ENCODE data around the gene MED19.
A peak's percentile ranks its signal among the peaks of the same experiment; 100 is the strongest.
"Not testable (repeated sequence)": the region's sequence is repeated elsewhere in the genome, so short reads cannot be mapped to it uniquely, and the experiment has no call there.

Gene MED19, protein sequence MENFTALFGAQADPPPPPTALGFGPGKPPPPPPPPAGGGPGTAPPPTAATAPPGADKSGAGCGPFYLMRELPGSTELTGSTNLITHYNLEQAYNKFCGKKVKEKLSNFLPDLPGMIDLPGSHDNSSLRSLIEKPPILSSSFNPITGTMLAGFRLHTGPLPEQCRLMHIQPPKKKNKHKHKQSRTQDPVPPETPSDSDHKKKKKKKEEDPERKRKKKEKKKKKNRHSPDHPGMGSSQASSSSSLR

DNA sequence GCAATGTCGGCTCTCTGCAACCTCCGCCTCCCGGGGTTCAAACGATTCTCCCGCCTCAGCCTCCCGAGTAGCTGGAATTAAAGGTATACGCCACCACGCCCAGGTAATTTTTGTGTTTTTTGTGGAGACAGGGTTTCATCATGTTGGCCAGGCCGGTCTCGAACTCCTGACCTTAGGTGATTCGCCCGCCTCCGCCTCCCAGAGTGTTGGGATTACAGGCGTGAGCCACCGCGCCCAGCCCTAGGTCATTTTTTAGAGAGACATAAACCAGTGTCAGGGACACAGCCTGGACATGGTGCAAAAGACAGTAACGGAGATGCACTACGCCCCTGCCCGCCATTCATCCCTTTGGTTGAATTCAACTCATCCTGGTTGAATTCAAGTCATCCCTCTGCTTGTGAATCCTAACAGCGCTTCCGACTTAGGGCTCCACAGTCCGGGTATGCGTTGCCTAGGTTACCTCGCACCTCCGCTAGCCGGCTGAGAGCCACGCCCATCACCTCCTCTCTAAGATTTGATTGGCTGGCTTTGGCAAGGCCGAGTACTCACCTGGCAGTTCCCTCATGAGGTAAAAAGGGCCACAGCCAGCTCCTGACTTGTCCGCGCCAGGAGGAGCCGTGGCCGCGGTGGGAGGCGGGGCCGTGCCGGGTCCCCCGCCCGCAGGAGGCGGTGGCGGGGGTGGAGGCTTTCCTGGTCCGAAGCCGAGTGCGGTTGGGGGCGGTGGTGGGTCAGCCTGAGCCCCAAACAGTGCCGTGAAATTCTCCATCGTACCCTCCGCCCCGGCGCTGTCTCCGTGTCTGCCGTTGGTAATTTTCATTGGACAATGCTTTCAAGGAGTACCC, at the start of gene MED19:
MED19 (minus strand) TSS at position 802 of the 842 bp plus-strand sequence; CDS start at position 766, 36 bp downstream.
- H3K27ac ChIP-seq, result peak within 1 kb of the TSS; percentile 89
- DNase-seq (ENCODE audit: low read depth, low spot score), result peak; percentile 94

DNA sequence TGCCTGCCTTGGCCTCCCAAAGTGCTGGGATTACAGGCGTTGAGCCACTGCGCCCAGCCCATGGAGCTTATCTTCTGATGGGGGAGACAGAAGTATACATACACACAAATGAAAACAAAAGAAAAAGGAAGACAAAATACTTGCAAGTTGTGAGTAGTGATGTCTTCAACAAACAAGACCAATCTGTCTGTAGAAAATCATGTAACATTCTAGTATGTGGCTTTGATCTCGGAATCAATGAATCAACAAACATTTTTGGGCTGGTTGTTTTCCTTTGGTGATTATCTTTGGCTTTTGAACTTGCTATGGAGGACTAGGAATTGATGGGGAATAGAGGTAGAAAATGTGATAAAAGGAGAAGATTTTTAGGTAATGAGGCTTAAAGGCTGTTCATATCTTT, 46.2 kb upstream of the MED19 start:
- H3K27ac ChIP-seq, result no peak overlapping the region

DNA sequence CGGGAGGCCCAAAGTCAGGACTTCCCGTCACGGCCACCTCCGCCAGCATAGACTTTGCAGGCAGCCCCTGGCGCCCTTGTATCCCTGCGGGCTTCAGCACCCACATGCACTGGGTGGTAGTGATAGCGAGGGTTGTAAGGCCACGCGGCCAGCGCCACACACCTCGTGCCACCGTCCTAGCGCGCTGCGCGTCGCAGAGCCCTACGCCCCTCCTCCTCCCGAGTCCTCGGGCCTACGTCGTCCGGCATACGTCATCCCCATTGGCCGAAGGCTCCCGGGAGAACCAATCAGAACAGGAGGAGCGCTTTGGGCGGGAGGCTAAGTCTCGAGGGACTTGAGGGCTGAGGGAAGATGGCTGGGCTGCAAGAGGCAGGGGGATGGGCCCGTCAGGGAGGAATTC, 40.9 kb upstream of the MED19 start:
- no peak overlapping the region for H3K27ac ChIP-seq
- DNase-seq (ENCODE audit: low read depth, low spot score), result no peak

More for the DNA sequence above, 46.2 kb upstream of the MED19 start:
- no peak for DNase-seq (ENCODE audit: low read depth, low spot score)

DNA sequence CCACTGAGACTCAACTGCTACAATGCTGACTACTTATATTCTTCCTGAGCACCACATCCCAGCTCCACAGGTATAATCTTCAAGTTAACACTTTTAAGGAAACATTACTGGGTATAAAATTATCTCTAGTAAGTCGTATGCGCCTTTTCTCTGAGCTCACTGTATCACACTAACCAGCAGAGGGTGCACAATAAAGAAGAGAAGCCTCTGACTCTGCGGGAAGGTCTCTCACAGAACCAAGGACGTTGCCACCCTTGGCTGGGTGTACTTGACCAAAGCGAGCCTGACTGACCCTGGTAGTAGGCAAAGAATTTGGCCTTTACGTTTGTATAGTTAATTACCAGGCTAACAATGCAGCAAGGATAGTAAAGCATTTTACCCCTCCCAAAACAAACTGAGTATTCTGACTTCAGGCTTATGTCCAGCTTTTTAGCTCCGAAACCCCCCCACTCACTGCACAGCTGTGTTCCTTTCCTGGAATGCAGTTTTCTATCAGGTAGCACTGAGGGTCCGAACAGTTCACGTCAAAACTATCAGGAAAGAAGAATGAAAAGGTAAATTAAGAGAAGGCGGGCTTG, 39.8 kb upstream of the MED19 start, which contains the start of gene BTBD18:
BTBD18 (minus strand) TSS at position 144 of the 578 bp plus-strand sequence. CDS start 631 bp downstream, outside the sequence.
- no peak for DNase-seq (ENCODE audit: low read depth, low spot score)
- H3K27ac ChIP-seq, result no peak within 1 kb of the TSS

DNA sequence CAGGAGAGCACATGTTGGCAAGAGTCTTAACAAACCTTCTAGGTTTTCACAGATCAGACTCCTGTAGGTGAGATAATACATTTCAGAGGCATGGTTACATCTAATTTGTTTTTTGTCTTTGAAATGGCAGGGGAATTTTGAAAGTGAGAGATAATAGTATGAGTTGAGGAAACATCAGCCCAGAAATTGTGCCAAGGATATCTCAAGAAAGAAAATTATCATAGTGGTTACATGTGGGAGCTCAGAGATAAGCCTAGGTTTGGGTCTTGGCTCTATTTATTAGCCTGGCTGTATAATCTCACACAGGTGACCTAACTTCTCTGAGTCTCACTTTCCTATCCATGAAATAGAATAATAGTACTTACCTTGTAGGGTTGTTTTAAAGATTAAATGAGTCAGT, 39.2 kb upstream of the MED19 start:
- no peak for DNase-seq (ENCODE audit: low read depth, low spot score)
- no peak overlapping the region for H3K27ac ChIP-seq

DNA sequence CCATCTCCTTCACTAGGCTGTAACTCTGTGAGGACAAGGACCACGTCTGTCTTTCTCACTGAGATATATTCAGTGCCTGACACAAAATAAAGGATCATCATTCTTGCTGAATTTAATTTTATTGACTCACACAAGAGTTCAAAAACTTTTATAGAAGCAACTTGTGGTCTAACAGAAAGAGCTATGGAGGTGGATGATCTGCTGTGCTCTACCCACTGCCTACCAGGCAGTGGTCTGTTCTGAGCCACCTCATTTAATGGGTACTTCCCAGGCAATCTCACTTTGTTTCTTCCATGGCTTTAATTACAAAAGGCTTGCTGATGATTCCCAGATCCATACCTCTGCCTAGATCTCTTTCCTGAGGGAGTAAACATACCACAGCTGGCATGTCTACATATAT, 34.9 kb upstream of the MED19 start:
- no peak overlapping the region for H3K27ac ChIP-seq
- no peak for DNase-seq (ENCODE audit: low read depth, low spot score)

DNA sequence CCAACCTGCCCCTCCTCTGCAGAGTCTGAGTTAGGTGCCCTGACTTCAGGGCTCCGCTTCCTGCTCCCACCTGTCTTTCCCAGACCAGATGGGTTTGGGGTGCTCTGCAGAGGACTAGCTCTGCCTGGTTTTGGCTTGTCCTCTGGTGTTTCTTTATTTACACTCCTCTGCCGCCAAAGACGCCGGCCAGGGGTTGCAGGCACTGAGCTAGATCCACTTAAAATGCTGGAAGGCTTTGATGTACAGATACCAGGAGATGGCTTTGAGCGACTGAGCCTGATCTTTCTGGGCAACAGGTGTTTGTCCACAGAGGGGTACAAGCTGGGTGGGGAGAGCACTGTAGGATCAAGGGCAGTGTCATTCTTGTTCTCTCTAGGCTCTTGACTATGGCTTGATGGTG, 33.2 kb upstream of the MED19 start:
- DNase-seq (ENCODE audit: low read depth, low spot score), result no peak
- H3K27ac ChIP-seq, result no peak overlapping the region

DNA sequence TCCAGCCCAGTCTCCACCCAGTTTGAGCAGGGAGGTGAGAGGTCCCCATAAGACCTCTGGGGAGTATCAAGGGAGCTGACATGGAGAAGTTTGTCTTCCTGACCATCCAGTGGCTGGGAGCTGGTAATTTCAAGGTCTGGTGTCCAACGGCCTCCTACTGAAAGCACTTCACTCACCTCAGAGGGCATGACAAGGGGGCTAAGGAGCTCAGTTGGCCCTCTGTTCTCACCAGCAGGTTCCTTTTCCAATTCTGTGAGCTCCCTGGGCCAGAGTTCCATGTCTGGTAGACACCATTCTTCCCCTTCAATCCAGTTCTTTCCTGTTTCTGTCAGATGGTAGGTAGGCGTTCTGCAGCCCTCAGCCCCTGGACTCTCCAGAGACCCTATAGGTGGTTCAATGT, 32.3 kb upstream of the MED19 start:
- H3K27ac ChIP-seq, result no peak overlapping the region
- no peak for DNase-seq (ENCODE audit: low read depth, low spot score)

DNA sequence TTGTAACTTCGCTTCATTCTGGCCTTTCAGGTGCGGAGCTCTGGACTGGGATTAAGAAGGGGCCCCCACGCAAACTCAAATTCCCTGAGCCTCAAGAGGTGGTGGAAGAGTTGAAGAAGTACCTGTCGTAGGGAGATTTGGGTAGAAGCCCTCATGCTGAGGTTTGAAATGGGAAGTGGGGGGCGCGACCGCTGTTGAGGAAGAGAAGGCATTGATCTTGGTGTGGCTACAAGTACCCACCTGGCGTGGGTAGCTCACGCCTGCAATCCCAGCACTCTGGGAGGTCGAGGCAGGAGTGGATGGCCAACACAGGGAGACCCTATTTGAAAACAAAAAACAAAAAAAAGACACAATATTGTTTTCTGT, 30.1 kb upstream of the MED19 start:
- peak overlapping the region; percentile 71 for H3K27ac ChIP-seq
- DNase-seq (ENCODE audit: low read depth, low spot score), result no peak

DNA sequence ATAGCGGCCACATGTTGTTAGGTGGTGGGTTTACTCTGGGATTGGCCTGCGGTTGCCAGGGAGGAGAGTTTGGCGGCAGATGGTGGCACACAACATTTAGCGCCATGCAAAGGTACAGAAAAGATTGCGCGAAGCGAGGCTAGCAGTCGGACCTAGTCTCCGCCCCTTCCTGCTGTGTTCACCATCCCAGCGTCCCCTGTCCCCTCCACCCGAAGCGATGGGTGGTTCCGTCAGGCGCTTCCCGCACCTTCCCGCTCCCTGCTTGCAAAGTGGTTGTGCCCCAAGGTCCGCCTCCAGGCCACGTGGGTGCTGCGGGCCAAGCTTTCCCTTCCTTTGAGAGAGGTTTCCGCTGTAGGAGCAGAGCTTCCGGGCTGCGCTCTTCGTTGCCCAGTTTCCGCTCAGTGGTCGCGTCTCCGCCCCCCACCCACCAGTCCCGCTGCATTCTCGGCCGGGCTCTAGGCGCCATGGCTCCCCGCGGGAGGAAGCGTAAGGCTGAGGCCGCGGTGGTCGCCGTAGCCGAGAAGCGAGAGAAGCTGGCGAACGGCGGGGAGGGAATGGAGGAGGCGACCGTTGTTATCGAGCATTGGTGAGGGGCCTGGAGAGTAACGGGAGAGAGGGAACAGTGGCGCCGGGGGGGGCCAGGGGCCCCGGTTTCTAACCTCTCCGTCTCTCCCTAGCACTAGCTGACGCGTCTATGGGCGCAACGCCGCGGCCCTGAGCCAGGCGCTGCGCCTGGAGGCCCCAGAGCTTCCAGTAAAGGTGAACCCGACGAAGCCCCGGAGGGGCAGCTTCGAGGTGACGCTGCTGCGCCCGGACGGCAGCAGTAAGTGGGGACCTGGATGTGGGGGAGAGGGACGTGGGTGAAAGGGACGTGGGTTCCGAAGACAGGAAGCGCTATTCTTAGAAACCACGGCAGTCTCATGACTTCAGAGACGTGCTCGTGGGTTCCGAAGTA, 29.4 kb upstream of the MED19 start, which contains the start of gene SELENOH:
SELENOH (plus strand) TSS at position 360 of the 955 bp plus-strand sequence; CDS start at position 465, 105 bp downstream.
- peak within 1 kb of the TSS; percentile 71 for H3K27ac ChIP-seq
- DNase-seq (ENCODE audit: low read depth, low spot score), result peak; percentile 82

DNA sequence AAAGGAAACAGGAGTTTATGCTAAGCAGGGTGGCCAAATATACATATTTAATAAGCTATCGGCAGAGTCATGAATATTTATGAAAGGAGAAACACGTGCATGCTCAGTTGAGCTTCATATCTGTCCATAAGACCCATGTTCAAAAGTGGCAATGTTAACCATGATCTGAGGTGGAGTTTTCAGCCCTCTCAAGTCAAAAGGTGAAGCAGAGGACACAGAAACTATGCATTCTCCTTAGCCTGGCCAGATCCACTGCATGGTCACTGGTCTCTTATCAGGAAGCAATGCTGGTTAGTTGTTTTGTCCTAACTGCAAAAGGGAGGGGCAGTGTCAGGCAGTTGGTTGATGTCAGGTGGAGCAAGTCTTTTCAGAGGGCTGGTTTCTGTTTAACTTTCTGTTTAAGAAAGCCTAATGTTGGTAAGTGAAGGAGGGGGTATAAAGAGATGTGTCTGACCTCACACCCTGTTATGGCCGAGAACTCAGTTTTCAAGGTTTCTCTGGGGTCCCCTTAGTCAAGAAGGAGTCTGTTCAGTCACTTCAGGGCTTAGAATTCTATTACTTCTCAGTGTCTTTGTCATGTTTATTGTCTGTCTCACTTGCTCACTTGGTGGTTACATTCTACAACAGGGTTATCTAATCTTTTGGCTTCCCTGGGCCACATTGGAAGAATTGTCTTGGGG, 23.7 kb upstream of the MED19 start:
- H3K27ac ChIP-seq, result no peak overlapping the region
- peak; percentile 20 for DNase-seq (ENCODE audit: low read depth, low spot score)

DNA sequence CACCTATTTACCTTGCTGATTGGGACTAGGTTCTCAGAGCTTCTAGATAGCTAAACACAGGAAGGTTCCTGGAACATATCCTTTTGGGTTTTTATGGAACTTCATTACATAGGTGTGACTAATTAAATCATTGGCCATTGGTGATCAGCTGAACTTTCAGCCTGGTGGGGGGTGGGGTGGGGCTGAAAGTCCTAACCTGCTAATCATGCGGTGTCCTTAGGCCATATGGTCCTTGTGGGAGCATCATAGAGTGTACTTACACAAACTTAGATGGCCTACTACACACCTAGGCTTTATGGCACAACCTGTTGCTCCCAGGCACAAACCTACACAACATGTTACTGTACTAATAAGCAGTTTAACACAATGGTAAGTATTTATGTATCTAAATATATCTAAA, 20.6 kb upstream of the MED19 start:
- H3K27ac ChIP-seq, result no peak overlapping the region

DNA sequence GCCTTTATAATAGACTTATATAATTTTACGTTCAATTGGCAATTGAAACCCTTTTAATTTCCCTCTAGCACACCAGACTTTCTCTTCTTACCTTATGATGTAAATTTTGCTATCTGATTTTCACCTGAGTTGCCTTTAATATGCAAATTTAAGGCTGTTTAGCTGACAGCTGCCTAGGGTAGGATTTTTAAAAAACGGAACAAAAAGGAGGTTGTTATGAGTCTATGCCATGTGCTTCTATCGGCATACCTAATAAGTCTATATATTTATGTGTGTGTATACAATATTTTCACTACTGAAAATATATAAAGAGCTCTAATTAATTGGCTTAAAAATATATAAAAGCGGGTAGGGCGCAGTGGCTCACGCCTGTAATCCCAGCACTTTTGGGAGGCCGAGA, 17.5 kb upstream of the MED19 start:
- DNase-seq (ENCODE audit: low read depth, low spot score), result no peak

More for the DNA sequence above, 20.6 kb upstream of the MED19 start:
- no peak for DNase-seq (ENCODE audit: low read depth, low spot score)

DNA sequence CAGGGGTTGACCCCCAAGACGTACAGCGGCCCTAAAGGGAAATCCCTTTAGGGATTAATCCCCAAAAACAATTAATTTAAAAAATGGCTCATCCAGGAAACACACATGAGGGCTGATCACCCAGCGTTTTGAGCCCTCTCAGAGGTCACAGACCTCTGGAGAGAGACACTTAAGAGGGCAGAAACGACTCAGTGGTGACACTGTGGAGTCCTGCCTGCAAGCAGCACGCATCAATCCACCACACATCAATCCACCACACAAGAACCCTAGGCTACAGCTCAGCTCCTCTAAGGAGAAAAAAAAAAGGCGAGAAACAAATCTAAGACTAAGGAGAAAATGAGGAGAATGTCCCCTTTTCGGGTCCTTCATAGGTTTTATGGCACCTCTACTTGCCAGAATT, 16.8 kb upstream of the MED19 start:
- H3K27ac ChIP-seq, result no peak overlapping the region
- DNase-seq (ENCODE audit: low read depth, low spot score), result no peak

More for the DNA sequence above, 17.5 kb upstream of the MED19 start:
- H3K27ac ChIP-seq, result no peak overlapping the region

DNA sequence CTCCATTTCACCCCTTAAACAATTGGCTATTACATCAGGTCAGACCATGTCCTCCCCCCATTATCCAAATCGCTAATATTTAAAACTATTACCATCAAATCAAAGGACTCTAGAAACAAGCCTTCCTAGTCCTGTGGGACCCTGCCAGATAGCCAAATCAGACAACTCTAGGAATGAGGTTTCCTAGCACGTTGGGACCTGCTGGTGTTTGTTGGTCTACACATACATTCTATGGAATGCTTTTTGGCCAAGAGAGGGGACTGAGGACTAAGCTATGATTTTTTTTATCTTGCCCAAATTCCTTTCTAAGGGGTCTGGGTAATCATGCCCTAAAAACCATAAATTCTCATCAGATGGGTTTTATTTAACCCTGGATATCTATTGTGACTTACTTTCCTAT, 15.2 kb upstream of the MED19 start:
- H3K27ac ChIP-seq, result peak overlapping the region; percentile 16
- no peak for DNase-seq (ENCODE audit: low read depth, low spot score)

DNA sequence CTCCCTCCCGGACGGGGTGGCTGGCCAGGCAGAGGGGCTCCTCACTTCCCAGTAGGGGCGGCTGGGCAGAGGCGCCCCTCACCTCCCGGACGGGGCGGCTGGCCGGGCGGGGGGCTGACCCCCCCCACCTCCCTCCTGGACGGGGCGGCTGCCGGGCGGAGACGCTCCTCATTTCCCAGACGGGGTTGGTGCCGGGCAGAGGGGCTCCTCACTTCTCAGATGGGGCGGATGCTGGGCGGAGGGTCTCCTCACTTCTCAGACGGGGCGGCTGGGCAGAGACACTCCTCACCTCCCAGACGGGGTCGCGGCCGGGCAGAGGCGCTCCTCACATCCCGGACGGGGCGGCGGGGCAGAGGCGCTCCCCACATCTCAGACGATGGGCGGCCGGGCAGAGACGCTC, 4.7 kb upstream of the MED19 start:
- not testable (repeated sequence) for DNase-seq (ENCODE audit: low read depth, low spot score); H3K27ac ChIP-seq

DNA sequence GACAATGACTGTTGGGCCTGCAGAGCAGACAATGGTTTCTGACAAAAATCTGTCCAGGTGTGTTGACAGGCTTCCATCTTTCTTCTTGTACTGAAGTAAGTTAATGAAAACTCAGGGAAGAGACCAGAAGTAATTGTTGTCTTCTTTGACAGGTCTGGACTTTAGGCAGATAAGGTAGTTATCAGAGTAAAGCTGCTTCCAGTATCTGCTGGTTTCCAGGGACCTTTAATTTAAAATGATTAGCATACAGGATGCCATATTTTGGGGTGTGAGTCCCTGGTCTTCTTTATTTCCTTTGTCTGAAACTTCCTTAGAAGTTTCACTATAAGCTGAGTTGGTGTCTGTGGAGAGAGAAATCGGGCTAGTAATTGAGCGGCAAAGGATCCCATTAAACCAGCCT, 1.8 kb upstream of the MED19 start:
- no peak for DNase-seq (ENCODE audit: low read depth, low spot score)
- H3K27ac ChIP-seq, result no peak overlapping the region

DNA sequence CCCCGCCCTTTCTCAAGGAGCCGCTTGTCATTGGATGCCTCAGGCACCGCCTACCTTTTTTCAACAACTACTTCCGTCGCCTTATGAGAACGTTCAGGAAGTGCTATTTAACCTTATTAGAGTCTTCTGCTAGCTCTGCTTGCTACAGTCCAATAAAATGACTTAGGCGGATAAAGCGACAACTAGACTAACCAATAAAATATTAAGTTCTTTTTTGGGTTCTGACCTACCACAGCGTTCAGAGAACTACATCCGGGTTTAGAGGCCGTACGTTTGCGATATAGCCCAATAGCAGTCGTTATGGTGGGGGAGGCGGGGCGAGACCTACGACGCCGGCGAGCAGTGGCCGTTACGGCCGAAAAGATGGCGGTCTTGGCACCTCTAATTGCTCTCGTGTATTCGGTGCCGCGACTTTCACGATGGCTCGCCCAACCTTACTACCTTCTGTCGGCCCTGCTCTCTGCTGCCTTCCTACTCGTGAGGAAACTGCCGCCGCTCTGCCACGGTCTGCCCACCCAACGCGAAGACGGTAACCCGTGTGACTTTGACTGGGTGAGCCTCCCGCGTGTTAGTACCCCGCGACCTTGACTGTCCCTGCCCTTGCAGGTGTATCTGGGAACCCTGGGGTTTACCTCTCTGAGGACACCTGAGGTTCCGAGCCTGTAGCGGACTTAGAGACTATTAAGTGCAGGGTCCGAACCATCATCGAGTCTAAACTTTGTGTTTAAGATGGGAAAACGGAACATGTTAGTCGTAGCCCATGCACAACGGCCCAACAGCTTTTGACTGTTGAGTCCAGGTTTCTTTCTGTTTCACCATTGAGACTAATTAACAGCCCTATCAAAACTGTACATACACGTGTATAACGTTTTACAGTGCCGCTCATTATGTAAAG, 488 bp upstream of the MED19 start, which contains the start of gene TMX2:
TMX2 (plus strand) TSS at position 338 of the 895 bp plus-strand sequence; CDS start at position 364, 26 bp downstream.
- peak within 1 kb of the TSS; percentile 89 for H3K27ac ChIP-seq

More for the DNA sequence above, 488 bp upstream of the MED19 start, which contains the start of gene TMX2:
- DNase-seq (ENCODE audit: low read depth, low spot score), result peak; percentile 100
